ENCODE results near the gene NXNL1. TPM values are rescaled to one million over a fixed set of nuclear protein-coding genes. Genes with fewer than 3 reads are reported as not detected.

NXNL1 gene
- total RNA-seq, 1 experiment from 2014 or later: not detected

GRCh38 chr19:17487284-17488121 lies 26.8 kb upstream of the NXNL1 start:
- Histone ChIP-seq H3K27ac (ENCODE audit: insufficient read length, low read depth, low read length) (no peak overlapping the region), H3K23ac (ENCODE audit: insufficient read length, low read depth, low read length) (no peak overlapping the region), H3K4me1 (ENCODE audit: insufficient read depth, low read length) (peaks cover 7% of the 10 kb centered on the region; the same call in 1 of the 2 replicates), H4K20me1 (ENCODE audit: control insufficient read depth, insufficient read depth, insufficient read length) (no peaks in the 10 kb centered on the region), H4K8ac (replicated peaks; ENCODE audit: insufficient read length, low read depth, low read length) (no peak overlapping the region), H2BK15ac (ENCODE audit: low read depth, low read length) (no peak overlapping the region), H4K91ac (ENCODE audit: insufficient read length, low read depth, low read length) (no peak overlapping the region), H4K5ac (ENCODE audit: insufficient read length, low read depth, low read length) (no peak overlapping the region), H3K56ac (ENCODE audit: insufficient read length, low read depth, low read length) (no peak overlapping the region), H3K79me2 (ENCODE audit: insufficient read depth, low read length) (no peaks in the 10 kb centered on the region), H3K79me1 (ENCODE audit: insufficient read depth, low read depth, low read length, poor library complexity, severe bottlenecking) (no peaks in the 10 kb centered on the region), H2AFZ (ENCODE audit: low read length) (no peak overlapping the region), H3T11ph (ENCODE audit: low read length) (no peak overlapping the region), H3K9ac (ENCODE audit: extremely low read depth, insufficient read length, low read length) (no peak overlapping the region), H3K4ac (ENCODE audit: low read depth, low read length) (no peak overlapping the region), H2BK20ac (ENCODE audit: low read depth, low read length, poor library complexity, severe bottlenecking) (no peak overlapping the region), H2BK120ac (ENCODE audit: low read depth, low read length, poor library complexity, severe bottlenecking) (no peak overlapping the region), H2BK5ac (ENCODE audit: insufficient read length, low read length) (no peak overlapping the region), H3K14ac (ENCODE audit: insufficient read depth, low read length) (no peak overlapping the region), H3K23me2 (ENCODE audit: insufficient read length, low read depth, low read length, poor library complexity, severe bottlenecking) (peaks cover 9% of the 10 kb centered on the region), H3K18ac (ENCODE audit: insufficient read length, low read depth, low read length) (no peak overlapping the region), H2BK12ac (ENCODE audit: insufficient read length, low read depth, low read length) (no peak overlapping the region), H3K27me3 (ENCODE audit: insufficient read depth, low read length) (no peaks in the 10 kb centered on the region), H3K9me3 (ENCODE audit: control insufficient read depth, low read depth, low read length) (no peaks in the 10 kb centered on the region), H3K4me2 (ENCODE audit: insufficient read depth, insufficient read length, low read length) (no peak overlapping the region), H2AK5ac (ENCODE audit: insufficient read length, low read length) (no peak overlapping the region)
- peaks cover 0 to 2% of the 10 kb centered on the region in 2 experiments; a peak in 1 of 5 replicates for H3K9me3 Mint-ChIP-seq
- TF ChIP-seq CTCF (conservative IDR thresholded peaks at IDR 0.05): no peak
- H3K27ac Mint-ChIP-seq: peak overlapping the region in 1 of 3 experiments; percentile 31; a peak in 1 of 7 replicates
- peaks cover 14 to 24% of the 10 kb centered on the region in 2 experiments for H3K4me1 Mint-ChIP-seq
- no peaks in the 10 kb centered on the region; a peak in 1 of 7 replicates for H3K36me3 Mint-ChIP-seq (ENCODE audit: insufficient read depth in 1 of 3, low read depth in 3 of 3)
- no CpG with 5 or more reads among the region's 18 CpGs for WGBS (ENCODE audit: extremely low coverage, insufficient read length, low lambda C conversion rate)
- no peak for DNase-seq
- peaks cover 4% of the 10 kb centered on the region for H3K27me3 Mint-ChIP-seq (ENCODE audit: low read depth)
- peak overlapping the region in 1 of 2 experiments; percentile 90; a peak in 2 of 5 replicates for H3K4me3 Mint-ChIP-seq
